Tibial nerve (tissue), 4 donors: ENCODE measurements around the gene FLT3. TPM values are rescaled to one million over a fixed set of nuclear protein-coding genes. Genes with fewer than 3 reads are reported as not detected.

Experiments used
- DNase-seq, 2 donors: peaks; one replicate each; pipeline ENCODE4 v3.0.0-alpha.2; 2019; ENCODE audit warnings: low spot score in 2 of 2
- H3K27ac ChIP-seq, 4 donors: fragments of 200-600 bp; sonication (generic) in 3 of 4; one replicate each; pipeline ENCODE4 v1.5.1; 2017 to 2019; ENCODE audit warnings: mild to moderate bottlenecking in 1 of 4
- H3K27me3 ChIP-seq, 2 donors: fragments of 200-600 bp; sonication (generic) in 1 of 2; one replicate each; pipeline versions ENCODE4 v1.5.1 to v1.6.0; 2017 to 2019
- H3K36me3 ChIP-seq, 3 donors: fragments of 200-600 bp; sonication (generic); one replicate each; pipeline ENCODE4 v1.5.1; 2018 to 2019
- H3K4me1 ChIP-seq, 4 donors: fragments of 200-600 bp; sonication (generic) in 3 of 4; one replicate each; pipeline ENCODE4 v1.5.1; 2017 to 2019
- H3K4me3 ChIP-seq, 4 donors: fragments of 200-600 bp; sonication (generic) in 3 of 4; one replicate each; pipeline ENCODE4 v1.5.1; 2017 to 2019; ENCODE audit warnings: mild to moderate bottlenecking in 1 of 4, moderate library complexity in 1 of 4
- H3K9me3 ChIP-seq, 4 donors: fragments of 200-600 bp; sonication (generic) in 3 of 4; one replicate each; pipeline ENCODE4 v1.5.1; 2017 to 2019
- EP300 ChIP-seq, 2 donors: sonication (generic); formaldehyde crosslinking; IDR thresholded peaks; one replicate each; pipeline ENCODE4 v1.6.1; 2017; ENCODE audit warnings: antibody characterized with exemption in 2 of 2, mild to moderate bottlenecking in 1 of 2
- POLR2A ChIP-seq, 2 donors: fragments of 450-650 bp; IDR thresholded peaks; one replicate each; pipeline ENCODE4 v1.6.1; 2017; ENCODE audit warnings: antibody characterized with exemption in 2 of 2, mild to moderate bottlenecking in 2 of 2, moderate library complexity in 2 of 2
- WGBS, 2 donors: methylation state at CpG; one replicate each; pipeline ENCODE4 v1.1.5; 2018; 5-methylcytosine and 5-hydroxymethylcytosine counted together
- total RNA-seq, 4 donors: library from RNA; depleted of rRNA; stranded (reverse); fragments of >200 nt; gene quantifications; one replicate each; pipeline ENCODE4 v1.1.0, GENCODE V29; 2016
- TF ChIP-seq, protein P1 (sequence below), 5 experiments: fragments of 200-600 bp in 3 of 5; fragments of 450-650 bp in 2 of 5; sonication (generic) in 3 of 5; IDR thresholded peaks; one replicate each; pipeline ENCODE4 v1.5.1; 2016 to 2019; ENCODE audit warnings: antibody characterized with exemption in 5 of 5, mild to moderate bottlenecking in 3 of 5, moderate library complexity in 2 of 5

FLT3 gene
- total RNA-seq, 4 donors from 2014 or later = 0.20 to 0.42 (median 0.22) TPM; not detected in 1

DNA sequence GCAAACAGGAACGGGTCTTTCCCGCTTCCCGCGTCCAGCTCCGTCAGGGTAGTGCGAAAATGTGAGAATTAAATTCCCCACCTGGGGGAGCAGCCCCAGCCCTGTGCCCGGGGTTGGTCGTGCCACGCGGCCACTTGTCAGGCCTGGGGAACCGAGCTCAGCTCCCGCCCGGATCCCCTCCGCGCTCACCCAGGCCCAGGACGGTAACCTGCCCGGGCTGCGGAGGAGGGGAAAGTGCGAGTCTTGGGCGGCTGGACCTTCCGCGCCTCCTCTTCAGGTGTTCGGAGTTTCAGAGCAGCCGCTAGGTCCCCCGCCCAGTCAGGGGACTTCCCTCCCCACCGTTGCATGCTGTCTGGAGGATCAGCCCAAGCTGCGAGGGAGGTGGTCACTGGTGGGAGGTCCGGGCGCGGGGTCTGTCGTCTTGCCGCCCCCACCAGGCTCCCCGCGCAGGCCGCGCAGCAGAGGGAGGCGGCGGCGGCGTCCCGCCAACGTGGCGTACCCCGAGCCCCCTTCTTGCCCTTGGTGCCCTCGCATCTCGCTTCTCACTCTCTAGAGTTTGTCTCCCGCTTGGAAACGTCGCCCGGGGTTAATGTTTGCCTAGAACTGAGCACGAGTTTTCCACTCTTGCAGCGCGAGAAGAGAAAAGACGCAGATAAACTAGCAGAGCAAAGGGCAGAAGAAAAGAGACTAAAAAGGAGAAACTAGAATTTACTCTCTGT lies 119.9 kb downstream of the FLT3 start:
- H3K27ac ChIP-seq = peak overlapping the region in 1 of 4 donors; percentile 37
- no peaks in the 10 kb centered on the region for H3K36me3 ChIP-seq
- TF ChIP-seq POLR2A (IDR thresholded peaks at IDR 0.05) (no peak), EP300 (IDR thresholded peaks at IDR 0.05) (no peak)
- TF ChIP-seq, protein P1, sequence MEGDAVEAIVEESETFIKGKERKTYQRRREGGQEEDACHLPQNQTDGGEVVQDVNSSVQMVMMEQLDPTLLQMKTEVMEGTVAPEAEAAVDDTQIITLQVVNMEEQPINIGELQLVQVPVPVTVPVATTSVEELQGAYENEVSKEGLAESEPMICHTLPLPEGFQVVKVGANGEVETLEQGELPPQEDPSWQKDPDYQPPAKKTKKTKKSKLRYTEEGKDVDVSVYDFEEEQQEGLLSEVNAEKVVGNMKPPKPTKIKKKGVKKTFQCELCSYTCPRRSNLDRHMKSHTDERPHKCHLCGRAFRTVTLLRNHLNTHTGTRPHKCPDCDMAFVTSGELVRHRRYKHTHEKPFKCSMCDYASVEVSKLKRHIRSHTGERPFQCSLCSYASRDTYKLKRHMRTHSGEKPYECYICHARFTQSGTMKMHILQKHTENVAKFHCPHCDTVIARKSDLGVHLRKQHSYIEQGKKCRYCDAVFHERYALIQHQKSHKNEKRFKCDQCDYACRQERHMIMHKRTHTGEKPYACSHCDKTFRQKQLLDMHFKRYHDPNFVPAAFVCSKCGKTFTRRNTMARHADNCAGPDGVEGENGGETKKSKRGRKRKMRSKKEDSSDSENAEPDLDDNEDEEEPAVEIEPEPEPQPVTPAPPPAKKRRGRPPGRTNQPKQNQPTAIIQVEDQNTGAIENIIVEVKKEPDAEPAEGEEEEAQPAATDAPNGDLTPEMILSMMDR (IDR thresholded peaks at IDR 0.05) = no peak
- H3K4me3 ChIP-seq = peak overlapping the region in 1 of 4 donors; percentile 21
- WGBS, 2 donors = 2 to 4% methylated on average over 15 to 54 of the region's 54 CpGs
- no peak for DNase-seq
- peaks cover 4 to 96% of the 10 kb centered on the region in 2 donors for H3K27me3 ChIP-seq
- H3K4me1 ChIP-seq = peaks cover 0 to 44% (median 16%) of the 10 kb centered on the region in 4 donors
- H3K9me3 ChIP-seq = no peaks in the 10 kb centered on the region

DNA sequence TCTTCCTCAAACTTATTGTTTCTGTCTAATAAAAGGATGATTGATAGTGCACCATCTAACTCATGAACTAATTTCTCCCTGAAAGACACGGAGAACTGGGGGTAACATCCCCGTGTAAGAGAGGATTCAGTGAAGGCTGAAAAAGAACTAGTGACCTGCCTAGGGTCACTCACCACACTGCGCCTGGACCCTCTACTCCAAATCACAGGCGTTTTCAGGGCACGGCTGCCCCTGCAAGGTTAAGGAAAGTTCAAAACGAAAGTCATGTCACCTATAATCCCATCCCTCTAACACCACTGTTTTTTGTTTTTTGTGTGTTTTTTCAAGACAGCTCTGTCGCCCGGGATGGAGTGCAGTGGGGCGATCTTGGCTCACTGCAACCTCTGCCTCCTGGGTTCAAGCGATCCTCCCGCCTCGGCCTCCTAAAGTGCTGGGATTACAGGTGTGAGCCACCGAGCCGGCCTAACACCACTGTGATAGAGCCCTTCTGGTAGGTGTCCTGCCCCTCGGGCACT lies 120.6 kb downstream of the FLT3 start:
- TF ChIP-seq EP300 (IDR thresholded peaks at IDR 0.05) = no peak
- TF ChIP-seq, protein P1 (IDR thresholded peaks at IDR 0.05) = no peak
- TF ChIP-seq POLR2A (IDR thresholded peaks at IDR 0.05) = no peak
- peaks cover 0 to 46% (median 17%) of the 10 kb centered on the region in 4 donors for H3K4me1 ChIP-seq
- no peaks in the 10 kb centered on the region for H3K9me3 ChIP-seq
- no peaks in the 10 kb centered on the region for H3K36me3 ChIP-seq
- WGBS, 2 donors = 3 to 6% methylated on average over 15 of the region's 15 CpGs
- H3K4me3 ChIP-seq = peak overlapping the region in 1 of 4 donors; percentile 21
- peaks cover 4 to 96% of the 10 kb centered on the region in 2 donors for H3K27me3 ChIP-seq
- peak overlapping the region in 1 of 4 donors; percentile 37 for H3K27ac ChIP-seq
- DNase-seq = no peak

DNA sequence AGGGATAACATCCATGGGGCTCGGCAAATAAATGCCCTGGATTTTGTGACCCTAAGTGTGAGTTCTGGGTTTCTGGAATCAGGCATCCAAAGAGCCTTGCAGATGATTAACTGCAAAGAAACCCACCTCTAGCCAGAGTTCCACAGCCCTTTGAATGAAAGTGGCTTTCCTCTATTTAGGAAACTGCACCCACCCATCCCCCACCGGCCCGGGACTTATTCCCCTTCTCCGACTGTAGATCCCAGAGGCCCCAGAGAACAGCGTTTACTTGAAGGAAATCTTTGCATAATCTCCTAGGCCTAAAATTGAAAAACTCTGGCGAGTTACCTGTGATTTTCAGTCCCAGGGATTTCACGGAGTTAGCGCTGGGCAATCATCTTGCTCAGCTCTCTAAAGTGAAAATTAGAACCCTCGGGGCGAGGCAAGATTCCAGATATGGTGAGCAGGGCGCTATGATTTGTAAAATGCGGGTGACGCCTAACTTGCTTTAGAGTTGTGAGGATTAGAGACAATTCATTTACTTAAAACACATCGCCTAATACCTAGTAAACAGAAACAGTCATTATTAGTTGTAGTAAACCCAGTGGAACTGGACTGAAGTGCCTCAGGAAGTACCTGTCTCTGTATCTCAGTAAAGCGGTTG lies 121.3 kb downstream of the FLT3 start:
- Histone ChIP-seq H3K27ac (peak overlapping the region in 1 of 4 donors; percentile 60), H3K36me3 (no peaks in the 10 kb centered on the region), H3K4me1 (peaks cover 0 to 46% (median 17%) of the 10 kb centered on the region in 4 donors), H3K27me3 (peaks cover 4 to 98% of the 10 kb centered on the region in 2 donors), H3K4me3 (no peak overlapping the region), H3K9me3 (no peaks in the 10 kb centered on the region)
- DNase-seq = no peak
- WGBS, 2 donors = 4 to 6% methylated on average over 15 of the region's 15 CpGs
- no peak for TF ChIP-seq EP300 (IDR thresholded peaks at IDR 0.05)
- no peak for TF ChIP-seq POLR2A (IDR thresholded peaks at IDR 0.05)
- TF ChIP-seq, protein P1 (IDR thresholded peaks at IDR 0.05) = no peak

DNA sequence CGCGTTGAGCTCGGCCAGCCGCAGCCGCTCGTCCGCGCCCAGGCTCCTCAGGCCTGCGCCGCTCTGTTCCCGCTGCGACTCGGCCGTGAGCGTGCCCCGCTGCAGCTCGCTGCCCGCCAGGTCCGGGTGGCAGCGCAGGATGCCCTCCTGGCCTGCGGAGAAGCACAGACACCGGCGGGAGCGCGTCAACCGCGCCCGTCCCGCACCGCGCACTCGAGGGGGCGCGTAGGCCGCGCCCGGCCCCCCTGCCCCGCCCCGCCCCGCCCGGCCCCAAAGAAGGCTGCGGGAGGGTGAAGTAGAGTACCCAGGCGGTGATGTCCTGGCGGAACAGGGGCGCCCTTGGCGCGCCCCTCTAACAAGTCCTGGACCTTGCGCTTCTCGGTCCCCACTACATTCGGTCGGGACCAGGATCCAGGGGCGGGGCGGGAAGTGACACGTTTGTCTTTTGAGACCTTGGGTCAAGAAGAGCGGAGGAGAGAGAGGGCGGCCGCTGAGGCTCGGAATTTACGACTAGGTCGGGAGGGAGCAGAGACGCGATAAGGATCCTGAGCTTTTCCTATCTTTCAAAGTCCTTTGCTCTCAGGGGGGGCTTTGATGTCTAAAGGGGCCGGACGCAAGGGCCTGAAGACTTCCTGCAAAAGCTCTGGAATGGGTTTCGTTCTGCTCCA lies 121.9 kb downstream of the FLT3 start:
- 2% methylated on average over 49 to 53 of the region's 65 CpGs for WGBS, 2 donors
- peaks cover 0 to 46% (median 17%) of the 10 kb centered on the region in 4 donors for H3K4me1 ChIP-seq
- peaks cover 4 to 98% of the 10 kb centered on the region in 2 donors for H3K27me3 ChIP-seq
- no peak for DNase-seq
- peak overlapping the region in 2 of 4 donors; percentile 14 to 27 for H3K4me3 ChIP-seq
- H3K9me3 ChIP-seq = no peaks in the 10 kb centered on the region
- peak overlapping the region in 1 of 4 donors; percentile 60 for H3K27ac ChIP-seq
- no peaks in the 10 kb centered on the region for H3K36me3 ChIP-seq
- TF ChIP-seq EP300 (IDR thresholded peaks at IDR 0.05) = no peak
- TF ChIP-seq, protein P1 (IDR thresholded peaks at IDR 0.05) = no peak
